SK-N-SH (cell line): ENCODE measurements around the gene PPY. TPM values are rescaled to one million over a fixed set of nuclear protein-coding genes. Genes with fewer than 3 reads are reported as not detected.

Experiments used
- CTCF ChIA-PET: fragments of 300-600, 350-600 bp; formaldehyde crosslinking; extraction: SDS; loops from one replicate; lab custom pipeline; 2021; lab: Yijun Ruan, JAX
- POLR2A ChIA-PET: fragments of 350-600 bp; sonication (Branson Sonifier 250); formaldehyde crosslinking; extraction: SDS; loops from one replicate; lab custom pipeline; 2020; ENCODE audit warnings: antibody characterized with exemption, inconsistent platforms; lab: Yijun Ruan, JAX
- DNase-seq: peaks from one replicate; pipeline ENCODE4 v3.0.0; 2012
- H2AFZ ChIP-seq: fragments of 200-600 bp; sonication (generic); 2 replicates; pipeline ENCODE4 v1.8.1; 2016; ENCODE audit warnings: antibody characterized with exemption, mild to moderate bottlenecking, low read depth
- H3F3A ChIP-seq: fragments of 200-600 bp; sonication (generic); replicated peaks from 2 replicates; pipeline ENCODE3; 2016; ENCODE audit warnings: antibody characterized with exemption, mild to moderate bottlenecking; ENCODE audit not compliant: insufficient read depth
- H3K27ac ChIP-seq, 2 experiments: fragments of 200-500 bp in 1 of 2; fragments of 200-600 bp in 1 of 2; sonication (Bioruptor generic) in 1 of 2; sonication (generic), shearing (Covaris generic) in 1 of 2; 2 replicates each; pipeline versions ENCODE4 v1.5.1 to v1.6.1; 2014 to 2016; ENCODE audit warnings: low read depth in 2 of 2, inconsistent platforms in 1 of 2, low read length in 1 of 2, mild to moderate bottlenecking in 1 of 2, mixed read lengths in 1 of 2
- H3K27me3 ChIP-seq: fragments of 200-600 bp; sonication (generic), shearing (Covaris generic); 2 replicates; pipeline ENCODE4 v1.6.1; 2016; ENCODE audit warnings: mixed run types; ENCODE audit not compliant: insufficient read depth
- H3K36me3 ChIP-seq, 2 experiments: fragments of 200-500 bp in 1 of 2; fragments of 200-600 bp in 1 of 2; sonication (Bioruptor generic) in 1 of 2; sonication (generic) in 1 of 2; replicated peaks in 1 of 2; 2 replicates each; pipeline versions ENCODE3 to v1.5.1; 2014 to 2016; ENCODE audit warnings: low read length in 1 of 2, mild to moderate bottlenecking in 1 of 2; ENCODE audit not compliant: insufficient read depth in 2 of 2, control insufficient read depth in 1 of 2
- H3K4me1 ChIP-seq, 2 experiments: fragments of 200-500 bp in 1 of 2; fragments of 200-600 bp in 1 of 2; sonication (Bioruptor generic) in 1 of 2; sonication (generic), shearing (Covaris generic) in 1 of 2; 2 replicates each; pipeline versions ENCODE4 v1.5.1 to v1.6.1; 2014 to 2016; ENCODE audit warnings: low read depth in 1 of 2, low read length in 1 of 2, mixed run types in 1 of 2; ENCODE audit not compliant: insufficient read depth in 2 of 2, control insufficient read depth in 1 of 2
- H3K4me2 ChIP-seq: fragments of 200-600 bp; sonication (generic), shearing (Covaris generic); 2 replicates; pipeline ENCODE4 v1.6.1; 2017; ENCODE audit warnings: mixed run types
- H3K4me3 ChIP-seq, 2 experiments: fragments of 200-500 bp in 1 of 2; fragments of 200-600 bp in 1 of 2; sonication (Bioruptor generic) in 1 of 2; sonication (generic), shearing (Covaris generic) in 1 of 2; 2 replicates each; pipeline versions ENCODE4 v1.5.1 to v1.8.1; 2014 to 2016; ENCODE audit warnings: low read depth in 2 of 2, inconsistent platforms in 1 of 2, low read length in 1 of 2, mild to moderate bottlenecking in 1 of 2, mixed read lengths in 1 of 2, moderate library complexity in 1 of 2
- H3K79me2 ChIP-seq: fragments of 200-600 bp; sonication (generic); 2 replicates; pipeline ENCODE4 v1.8.1; 2017; ENCODE audit warnings: mild to moderate bottlenecking; ENCODE audit not compliant: insufficient read depth
- H3K9ac ChIP-seq: fragments of 200-600 bp; sonication (generic); 2 replicates; pipeline ENCODE4 v1.6.1; 2017; ENCODE audit warnings: mixed run types
- H3K9me2 ChIP-seq: fragments of 200-600 bp; sonication (generic); 2 replicates; pipeline ENCODE4 v1.6.1; 2017; ENCODE audit warnings: mixed run types
- H3K9me3 ChIP-seq: fragments of 200-600 bp; sonication (generic); 2 replicates; pipeline ENCODE4 v1.6.1; 2017; ENCODE audit warnings: mixed run types, mild to moderate bottlenecking, moderate library complexity
- H4K20me1 ChIP-seq: fragments of 200-600 bp; sonication (generic); 2 replicates; pipeline ENCODE4 v1.6.1; 2017; ENCODE audit warnings: mild to moderate bottlenecking, mixed run types; ENCODE audit not compliant: insufficient read depth
- CHD2 ChIP-seq: fragments of 150-350 bp; IDR thresholded peaks from 2 replicates; pipeline ENCODE4 v1.6.1; 2018; ENCODE audit warnings: low read length; ENCODE audit not compliant: partially characterized antibody
- ELF1 ChIP-seq: IDR thresholded peaks from 2 replicates; pipeline ENCODE4 v1.4.0; 2012
- EP300 ChIP-seq, 2 experiments: IDR thresholded peaks; 2 replicates each; pipeline versions ENCODE4 v1.4.0 to v1.6.1; 2012; ENCODE audit warnings: borderline replicate concordance in 1 of 2, low read depth in 1 of 2, low read length in 1 of 2
- FOSL2 ChIP-seq: IDR thresholded peaks from 2 replicates; pipeline ENCODE4 v1.4.0; 2012; ENCODE audit warnings: low read depth, mild to moderate bottlenecking, moderate library complexity, borderline replicate concordance
- FOXM1 ChIP-seq: IDR thresholded peaks from 2 replicates; pipeline ENCODE4 v1.4.0; 2012; ENCODE audit warnings: low read depth, mild to moderate bottlenecking
- GABPA ChIP-seq: IDR thresholded peaks from 2 replicates; pipeline ENCODE4 v1.4.0; 2012; ENCODE audit warnings: low read depth, mild to moderate bottlenecking
- NFIC ChIP-seq: IDR thresholded peaks from 2 replicates; pipeline ENCODE4 v1.4.0; 2012; ENCODE audit warnings: borderline replicate concordance
- POLR2AphosphoS5 ChIP-seq: IDR thresholded peaks from 2 replicates; pipeline ENCODE4 v1.6.1; 2012; ENCODE audit warnings: low read depth, low read length
- RAD21 ChIP-seq: IDR thresholded peaks from 2 replicates; pipeline ENCODE4 v1.6.1; 2012; ENCODE audit warnings: mild to moderate bottlenecking, low read length
- RCOR1 ChIP-seq: fragments of 150-350 bp; IDR thresholded peaks from 2 replicates; pipeline ENCODE4 v1.6.1; 2017; ENCODE audit warnings: antibody characterized with exemption, low read length
- SMC3 ChIP-seq: IDR thresholded peaks from 2 replicates; pipeline ENCODE4 v1.6.1; 2012; ENCODE audit warnings: low read depth, low read length, improper control_type of control experiment
- TAF1 ChIP-seq: IDR thresholded peaks from 2 replicates; pipeline ENCODE4 v1.6.1; 2012; ENCODE audit warnings: low read depth, mild to moderate bottlenecking, low read length, moderate library complexity, borderline replicate concordance
- TCF12 ChIP-seq: IDR thresholded peaks from 2 replicates; pipeline ENCODE4 v1.4.0; 2012
- TEAD4 ChIP-seq: IDR thresholded peaks from 2 replicates; pipeline ENCODE4 v1.4.0; 2012; ENCODE audit warnings: mild to moderate bottlenecking, borderline replicate concordance; ENCODE audit not compliant: insufficient read depth
- YY1 ChIP-seq: IDR thresholded peaks from 2 replicates; pipeline ENCODE4 v1.4.0; 2012; ENCODE audit warnings: low read depth, mild to moderate bottlenecking
- WGBS: methylation state at CpG from one replicate; pipeline ENCODE4 v1.1.6; 2017; ENCODE audit warnings: low lambda C conversion rate; 5-methylcytosine and 5-hydroxymethylcytosine counted together
- polyA plus RNA-seq, 3 experiments: library from polyadenylated mRNA; depleted of rRNA; stranded (reverse); fragments of >200 nt; gene quantifications; 2 replicates each; pipeline ENCODE4 v1.2.3, GENCODE V29; 2012
- TF ChIP-seq, protein P1 (sequence below): fragments of 150-350 bp; IDR thresholded peaks from 2 replicates; pipeline ENCODE4 v1.6.1; 2016; ENCODE audit warnings: mild to moderate bottlenecking, low read depth, low read length
- TF ChIP-seq, protein P2 (sequence below): IDR thresholded peaks from 2 replicates; pipeline ENCODE4 v1.4.0; 2012; ENCODE audit warnings: low read depth
- TF ChIP-seq, protein P3 (sequence below): IDR thresholded peaks from 2 replicates; pipeline ENCODE4 v1.6.1; 2012; ENCODE audit warnings: mild to moderate bottlenecking, low read depth, low read length, moderate library complexity
- TF ChIP-seq, protein P4 (sequence below): IDR thresholded peaks from 2 replicates; pipeline ENCODE4; 2012

PPY gene
- polyA plus RNA-seq, 1 of the 3 experiments (the other 2 are of a cell fraction) = not detected

DNA sequence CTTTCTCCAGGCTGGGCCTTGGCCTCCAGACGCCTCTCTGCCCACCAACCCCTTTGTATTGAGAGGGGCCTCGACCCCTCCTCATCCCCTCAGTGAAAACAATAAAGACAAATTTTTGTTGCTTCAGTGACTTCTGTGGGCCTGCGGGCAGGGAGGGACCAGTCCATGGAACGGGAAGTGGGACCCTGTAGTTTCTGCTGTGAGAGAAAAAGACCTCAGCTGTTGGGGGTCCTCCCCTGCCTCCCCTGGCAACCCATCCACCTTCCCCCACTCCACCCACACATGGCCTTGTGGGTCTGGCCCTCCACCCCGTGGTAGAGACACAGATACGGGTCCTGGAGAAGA, 3.5 kb downstream of the PPY start:
- H3K27ac ChIP-seq = no peak overlapping the region
- no peaks in the 10 kb centered on the region for H3K36me3 ChIP-seq
- no peak overlapping the region for H3K9ac ChIP-seq
- no peaks in the 10 kb centered on the region for H3K9me2 ChIP-seq
- no peaks in the 10 kb centered on the region for H4K20me1 ChIP-seq
- H3K9me3 ChIP-seq = no peaks in the 10 kb centered on the region
- H3K4me2 ChIP-seq = no peak overlapping the region
- no peaks in the 10 kb centered on the region for H3K79me2 ChIP-seq
- H2AFZ ChIP-seq = no peak overlapping the region
- 77% methylated on average over 6 of the region's 6 CpGs for WGBS
- ChIA-PET POLR2A (no interaction called here), CTCF (interaction anchor here (0.9 to 18.2 kb wide), 5 partner anchors 28 to 63 kb away, joined by 3 to 638 read pairs (median 80); partner anchors contain the start of genes MPP2, NAGS and TMEM101)
- peaks cover 0 to 7% of the 10 kb centered on the region in 2 experiments; a peak in 1 of 4 replicates for H3K4me1 ChIP-seq
- TF ChIP-seq, protein P1, sequence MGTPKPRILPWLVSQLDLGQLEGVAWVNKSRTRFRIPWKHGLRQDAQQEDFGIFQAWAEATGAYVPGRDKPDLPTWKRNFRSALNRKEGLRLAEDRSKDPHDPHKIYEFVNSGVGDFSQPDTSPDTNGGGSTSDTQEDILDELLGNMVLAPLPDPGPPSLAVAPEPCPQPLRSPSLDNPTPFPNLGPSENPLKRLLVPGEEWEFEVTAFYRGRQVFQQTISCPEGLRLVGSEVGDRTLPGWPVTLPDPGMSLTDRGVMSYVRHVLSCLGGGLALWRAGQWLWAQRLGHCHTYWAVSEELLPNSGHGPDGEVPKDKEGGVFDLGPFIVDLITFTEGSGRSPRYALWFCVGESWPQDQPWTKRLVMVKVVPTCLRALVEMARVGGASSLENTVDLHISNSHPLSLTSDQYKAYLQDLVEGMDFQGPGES = no peak
- TF ChIP-seq YY1 = no peak
- TF ChIP-seq, protein P2, sequence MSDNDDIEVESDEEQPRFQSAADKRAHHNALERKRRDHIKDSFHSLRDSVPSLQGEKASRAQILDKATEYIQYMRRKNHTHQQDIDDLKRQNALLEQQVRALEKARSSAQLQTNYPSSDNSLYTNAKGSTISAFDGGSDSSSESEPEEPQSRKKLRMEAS = no peak
- no peak for TF ChIP-seq TAF1
- TF ChIP-seq TEAD4 = no peak
- TF ChIP-seq TCF12 = no peak
- TF ChIP-seq EP300 (IDR thresholded peaks at IDR 0.05; ENCODE audit: borderline replicate concordance in 1 of 2, low read depth in 1 of 2, low read length in 1 of 2) = no peak
- TF ChIP-seq GABPA = no peak
- no peak for TF ChIP-seq RAD21
- TF ChIP-seq, protein P3, sequence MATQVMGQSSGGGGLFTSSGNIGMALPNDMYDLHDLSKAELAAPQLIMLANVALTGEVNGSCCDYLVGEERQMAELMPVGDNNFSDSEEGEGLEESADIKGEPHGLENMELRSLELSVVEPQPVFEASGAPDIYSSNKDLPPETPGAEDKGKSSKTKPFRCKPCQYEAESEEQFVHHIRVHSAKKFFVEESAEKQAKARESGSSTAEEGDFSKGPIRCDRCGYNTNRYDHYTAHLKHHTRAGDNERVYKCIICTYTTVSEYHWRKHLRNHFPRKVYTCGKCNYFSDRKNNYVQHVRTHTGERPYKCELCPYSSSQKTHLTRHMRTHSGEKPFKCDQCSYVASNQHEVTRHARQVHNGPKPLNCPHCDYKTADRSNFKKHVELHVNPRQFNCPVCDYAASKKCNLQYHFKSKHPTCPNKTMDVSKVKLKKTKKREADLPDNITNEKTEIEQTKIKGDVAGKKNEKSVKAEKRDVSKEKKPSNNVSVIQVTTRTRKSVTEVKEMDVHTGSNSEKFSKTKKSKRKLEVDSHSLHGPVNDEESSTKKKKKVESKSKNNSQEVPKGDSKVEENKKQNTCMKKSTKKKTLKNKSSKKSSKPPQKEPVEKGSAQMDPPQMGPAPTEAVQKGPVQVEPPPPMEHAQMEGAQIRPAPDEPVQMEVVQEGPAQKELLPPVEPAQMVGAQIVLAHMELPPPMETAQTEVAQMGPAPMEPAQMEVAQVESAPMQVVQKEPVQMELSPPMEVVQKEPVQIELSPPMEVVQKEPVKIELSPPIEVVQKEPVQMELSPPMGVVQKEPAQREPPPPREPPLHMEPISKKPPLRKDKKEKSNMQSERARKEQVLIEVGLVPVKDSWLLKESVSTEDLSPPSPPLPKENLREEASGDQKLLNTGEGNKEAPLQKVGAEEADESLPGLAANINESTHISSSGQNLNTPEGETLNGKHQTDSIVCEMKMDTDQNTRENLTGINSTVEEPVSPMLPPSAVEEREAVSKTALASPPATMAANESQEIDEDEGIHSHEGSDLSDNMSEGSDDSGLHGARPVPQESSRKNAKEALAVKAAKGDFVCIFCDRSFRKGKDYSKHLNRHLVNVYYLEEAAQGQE = no peak
- no peak for TF ChIP-seq SMC3
- no peak for TF ChIP-seq POLR2AphosphoS5
- no peak for TF ChIP-seq FOSL2
- TF ChIP-seq CHD2 = no peak
- TF ChIP-seq ELF1 = no peak
- TF ChIP-seq NFIC = no peak
- TF ChIP-seq RCOR1 = no peak
- TF ChIP-seq, protein P4, sequence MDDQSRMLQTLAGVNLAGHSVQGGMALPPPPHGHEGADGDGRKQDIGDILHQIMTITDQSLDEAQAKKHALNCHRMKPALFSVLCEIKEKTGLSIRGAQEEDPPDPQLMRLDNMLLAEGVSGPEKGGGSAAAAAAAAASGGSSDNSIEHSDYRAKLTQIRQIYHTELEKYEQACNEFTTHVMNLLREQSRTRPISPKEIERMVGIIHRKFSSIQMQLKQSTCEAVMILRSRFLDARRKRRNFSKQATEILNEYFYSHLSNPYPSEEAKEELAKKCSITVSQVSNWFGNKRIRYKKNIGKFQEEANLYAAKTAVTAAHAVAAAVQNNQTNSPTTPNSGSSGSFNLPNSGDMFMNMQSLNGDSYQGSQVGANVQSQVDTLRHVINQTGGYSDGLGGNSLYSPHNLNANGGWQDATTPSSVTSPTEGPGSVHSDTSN = no peak
- TF ChIP-seq FOXM1 = no peak
- TF ChIP-seq, all 33 proteins: peak for 0
- DNase-seq = no peak
- Histone ChIP-seq H3K4me3 (no peak overlapping the region), H3F3A (no peaks in the 10 kb centered on the region), H3K27me3 (no peaks in the 10 kb centered on the region)
